Lung (tissue), 12 donors: Measurements from ENCODE around the gene DBF4B. TPM values are rescaled to one million over a fixed set of nuclear protein-coding genes. Genes with fewer than 3 reads are reported as not detected.
A peak's percentile ranks its signal among the peaks of the same experiment; 100 is the strongest.

ENCODE experiments used
- ATAC-seq: fragments of 200-7000 bp; cut with Tn5 transposase; one replicate; pipeline ENCODE4 v1.9.1; 2020; ENCODE audit warnings: moderate number of reproducible peaks; ENCODE audit not compliant: insufficient read depth, low FRiP score
- DNase-seq, 3 donors: peaks; one replicate each; pipeline ENCODE4 v3.0.0-alpha.2; 2013 to 2017
- H3K27ac ChIP-seq, 2 donors: one replicate each; pipeline ENCODE4 v1.5.1; 2013; ENCODE audit warnings: mild to moderate bottlenecking in 2 of 2, moderate library complexity in 2 of 2, control low read depth in 1 of 2, inconsistent platforms in 1 of 2, low read depth in 1 of 2, low read length in 1 of 2
- H3K27me3 ChIP-seq, 3 donors: one replicate each; pipeline ENCODE4 v1.5.1; 2013; ENCODE audit warnings: low read length in 2 of 3; ENCODE audit not compliant: control insufficient read depth in 3 of 3, insufficient read depth in 3 of 3
- H3K36me3 ChIP-seq, 4 donors: one replicate each; pipeline ENCODE4 v1.5.1; 2013; ENCODE audit warnings: low read length in 4 of 4, mild to moderate bottlenecking in 1 of 4, moderate library complexity in 1 of 4; ENCODE audit not compliant: control insufficient read depth in 4 of 4, insufficient read depth in 4 of 4
- H3K4me1 ChIP-seq, 5 donors: one replicate each; pipeline ENCODE4 v1.5.1; 2013; ENCODE audit warnings: low read length in 5 of 5, mild to moderate bottlenecking in 2 of 5, moderate library complexity in 1 of 5; ENCODE audit not compliant: control insufficient read depth in 5 of 5, insufficient read depth in 5 of 5
- H3K4me3 ChIP-seq: one replicate; pipeline ENCODE4 v1.5.1; 2013; ENCODE audit warnings: mild to moderate bottlenecking, control low read depth, moderate library complexity
- H3K9ac ChIP-seq, 2 donors: one replicate each; pipeline ENCODE4 v1.5.1; 2013; ENCODE audit warnings: low read length in 2 of 2, control low read depth in 1 of 2; ENCODE audit not compliant: insufficient read depth in 1 of 2
- H3K9me3 ChIP-seq, 4 donors: one replicate each; pipeline ENCODE4 v1.5.1; 2013; ENCODE audit warnings: low read length in 3 of 4, mild to moderate bottlenecking in 1 of 4, moderate library complexity in 1 of 4; ENCODE audit not compliant: control insufficient read depth in 4 of 4, insufficient read depth in 3 of 4
- CTCF ChIP-seq: IDR thresholded peaks from 2 replicates; pipeline ENCODE4 v1.5.1; 2012; ENCODE audit warnings: mild to moderate bottlenecking; ENCODE audit errors: control extremely low read depth, extremely low read depth
- WGBS, 2 donors: extraction: QIAGEN DNeasy Blood & Tissue Kit; methylation state at CpG; one replicate each; pipeline ENCODE4 v1.1.7; 2013; 5-methylcytosine and 5-hydroxymethylcytosine counted together
- polyA plus RNA-seq, 2 donors: library from polyadenylated mRNA; stranded (reverse); fragments of 200-250 nt; gene quantifications; one replicate each; pipeline ENCODE4 v1.2.1, GENCODE V29; 2013
- total RNA-seq, 2 donors: library from RNA; depleted of rRNA in 1 of 2; stranded (reverse); fragments of >200 nt in 1 of 2; gene quantifications; one replicate each; pipeline ENCODE4 v1.2.1, GENCODE V29; 2014 to 2021
- donor health status: control.
- donor health status: control.
- donor health status: Bipolar disorder and iron deficiency.
- donor health status: healthy.
- donor health status: DM: yes; HTN: yes; CAD: no.

The DBF4B gene
- total and polyA plus RNA-seq, 4 donors = 2.7 to 8.6 (median 3.1) TPM

- TF ChIP-seq CTCF = no peak
- H3K4me3 ChIP-seq = no peak overlapping the region
- ATAC-seq (no peak), DNase-seq (no peak)
- no peaks in the 10 kb centered on the region for H3K27me3 ChIP-seq
- no peaks in the 10 kb centered on the region for H3K36me3 ChIP-seq
- no peak overlapping the region for H3K27ac ChIP-seq
- no peaks in the 10 kb centered on the region for H3K9me3 ChIP-seq
- H3K9ac ChIP-seq = no peak overlapping the region
- H3K4me1 ChIP-seq = peaks cover 0 to 8% (median 0%) of the 10 kb centered on the region in 5 donors
- WGBS, 2 donors = 100% methylated on average over 1 of the region's 1 CpG
Observed at GRCh38 chr17:44664867-44665266, 43.6 kb upstream of the DBF4B start.

- WGBS, 2 donors = 89 to 98% methylated on average over 1 of the region's 1 CpG
- Histone ChIP-seq H3K4me3 (no peak overlapping the region), H3K27ac (no peak overlapping the region), H3K9ac (no peak overlapping the region), H3K36me3 (no peaks in the 10 kb centered on the region), H3K4me1 (peaks cover 0 to 8% (median 0%) of the 10 kb centered on the region in 5 donors), H3K9me3 (no peaks in the 10 kb centered on the region), H3K27me3 (no peaks in the 10 kb centered on the region)
- no peak for ATAC-seq
- DNase-seq = peak in 2 of 3 donors; percentile 63 to 71
- no peak for TF ChIP-seq CTCF
Observed at GRCh38 chr17:44666006-44666405, 42.5 kb upstream of the DBF4B start.

GRCh38 chr17:44672479-44673093 is 35.9 kb upstream of the DBF4B start:
- DNase-seq = peak in 2 of 3 donors; percentile 38 to 53
- no peak overlapping the region for H3K4me3 ChIP-seq
- no peak for ATAC-seq
- no peaks in the 10 kb centered on the region for H3K4me1 ChIP-seq
- H3K9me3 ChIP-seq = no peaks in the 10 kb centered on the region
- no peak overlapping the region for H3K27ac ChIP-seq
- H3K36me3 ChIP-seq = peaks cover 0 to 4% (median under 1%) of the 10 kb centered on the region in 4 donors
- TF ChIP-seq CTCF = no peak
- H3K27me3 ChIP-seq = no peaks in the 10 kb centered on the region
- H3K9ac ChIP-seq = no peak overlapping the region

GRCh38 chr17:44673893-44674292 is 34.6 kb upstream of the DBF4B start:
- Histone ChIP-seq H3K27ac (no peak overlapping the region), H3K4me3 (no peak overlapping the region), H3K27me3 (no peaks in the 10 kb centered on the region), H3K9me3 (no peaks in the 10 kb centered on the region), H3K36me3 (peaks cover 0 to 9% (median 3%) of the 10 kb centered on the region in 4 donors), H3K9ac (no peak overlapping the region), H3K4me1 (no peaks in the 10 kb centered on the region)
- DNase-seq (no peak), ATAC-seq (no peak)
- 82 to 90% methylated on average over 2 of the region's 2 CpGs for WGBS, 2 donors
- TF ChIP-seq CTCF = no peak
